ENCODE data around the gene IFIH1.

Gene IFIH1

GRCh38 chr2:162253435-162253834 is 65.0 kb downstream of the IFIH1 start:
- H3K4me3 ChIP-seq (ENCODE audit: low read depth, low read length): no peak overlapping the region
- TF ChIP-seq CTCF (IDR thresholded peaks at IDR 0.05; ENCODE audit: low read depth, low read length, missing control alignments): no peak
- DNase-seq (ENCODE audit: low read depth): no peak

- TF ChIP-seq CTCF (IDR thresholded peaks at IDR 0.05; ENCODE audit: low read depth, low read length, missing control alignments): no peak
- no peak overlapping the region for H3K4me3 ChIP-seq (ENCODE audit: low read depth, low read length)
- no peak for DNase-seq (ENCODE audit: low read depth)
Observed at GRCh38 chr2:162252153-162252552, 66.3 kb downstream of the IFIH1 start.

- no peak for DNase-seq (ENCODE audit: low read depth)
- TF ChIP-seq CTCF (IDR thresholded peaks at IDR 0.05; ENCODE audit: low read depth, low read length, missing control alignments): no peak
- H3K4me3 ChIP-seq (ENCODE audit: low read depth, low read length): no peak overlapping the region
Observed at GRCh38 chr2:162245781-162246180, 72.7 kb downstream of the IFIH1 start.

GRCh38 chr2:162245061-162245460 is 73.4 kb downstream of the IFIH1 start:
- no peak for TF ChIP-seq CTCF (IDR thresholded peaks at IDR 0.05; ENCODE audit: low read depth, low read length, missing control alignments)
- DNase-seq (ENCODE audit: low read depth): no peak
- H3K4me3 ChIP-seq (ENCODE audit: low read depth, low read length): no peak overlapping the region

- TF ChIP-seq CTCF (IDR thresholded peaks at IDR 0.05; ENCODE audit: low read depth, low read length, missing control alignments): no peak
- no peak for DNase-seq (ENCODE audit: low read depth)
- no peak overlapping the region for H3K4me3 ChIP-seq (ENCODE audit: low read depth, low read length)
Observed at GRCh38 chr2:162244541-162245031, 73.9 kb downstream of the IFIH1 start.

GRCh38 chr2:162243715-162244114 is 74.8 kb downstream of the IFIH1 start:
- TF ChIP-seq CTCF (IDR thresholded peaks at IDR 0.05; ENCODE audit: low read depth, low read length, missing control alignments): no peak
- H3K4me3 ChIP-seq (ENCODE audit: low read depth, low read length): no peak overlapping the region

GRCh38 chr2:162243294-162243693 is 75.2 kb downstream of the IFIH1 start, which contains the start of gene FAP:
Gene FAP, minus strand, starts transcription at chr2:162243445. Its CDS starts 118 bp downstream, at chr2:162243327.
- TF ChIP-seq CTCF (IDR thresholded peaks at IDR 0.05; ENCODE audit: low read depth, low read length, missing control alignments): no peak
- no peak within 1 kb of the TSS for H3K4me3 ChIP-seq (ENCODE audit: low read depth, low read length)
- DNase-seq (ENCODE audit: low read depth): no peak

More at GRCh38 chr2:162243715-162244114, 74.8 kb downstream of the IFIH1 start:
- DNase-seq (ENCODE audit: low read depth): no peak
